HCT116 (cell line): ENCODE data around the gene CHST3. TPM values are rescaled to one million over a fixed set of nuclear protein-coding genes. Genes with fewer than 3 reads are reported as not detected.

Source experiments
- ATAC-seq: fragments of 200-7000 bp; cut with Tn5 transposase; 2 replicates; pipeline ENCODE4 v1.9.1; 2020; ENCODE audit warnings: mild to moderate bottlenecking, moderate library complexity
- BruUV-seq: library from RNA; stranded (reverse); fragments of 400-500 nt; replicated peaks from 2 replicates; lab custom pipeline; 2021; lab: Mats Ljungman, UMichigan
- CTCF ChIA-PET: fragments of 300-600 bp; sonication (Branson Sonifier 250); formaldehyde crosslinking; loops from one replicate; lab custom pipeline; 2021; ENCODE audit warnings: antibody characterized with exemption; lab: Charles Lee
- POLR2A ChIA-PET: fragments of 300-600, 350-600 bp; sonication (Branson Sonifier 250); formaldehyde crosslinking; loops from one replicate; lab custom pipeline; 2021; ENCODE audit warnings: antibody characterized with exemption; lab: Charles Lee
- RAD21 ChIA-PET, 2 experiments: fragments of 300-600 bp; sonication (Branson Sonifier 250); formaldehyde crosslinking; loops; one replicate each; lab custom pipeline; 2023; ENCODE audit warnings: low total read pairs in 2 of 2; ENCODE audit not compliant: uncharacterized antibody in 2 of 2, unreplicated experiment in 2 of 2, low non-redundant PET in 1 of 2; lab: Charles Lee
- DNase-seq: peaks from one replicate; pipeline ENCODE4 v3.0.0-alpha.2; 2010; ENCODE audit warnings: low read depth, low spot score
- H2AFZ ChIP-seq: fragments of 200-600 bp; shearing (Covaris generic), sonication (generic); 2 replicates; pipeline ENCODE4 v1.6.1; 2017; ENCODE audit warnings: low read depth, mixed run types, mixed read lengths, antibody characterized with exemption, low read length; ENCODE audit not compliant: poor library complexity, severe bottlenecking
- H3K27ac ChIP-seq: 2 replicates; pipeline ENCODE4 v1.5.1; 2012; ENCODE audit warnings: low read depth, low read length
- H3K27me3 ChIP-seq: fragments of 200-600 bp; sonication (generic); 2 replicates; pipeline ENCODE4 v1.6.1; 2016; ENCODE audit warnings: mixed run types, low read length, mixed read lengths; ENCODE audit not compliant: insufficient read depth
- H3K36me3 ChIP-seq, 2 experiments: fragments of 200-500 bp in 1 of 2; fragments of 200-600 bp in 1 of 2; sonication (Bioruptor generic) in 1 of 2; sonication (generic) in 1 of 2; 2 replicates each; pipeline versions ENCODE4 v1.5.1 to v1.6.1; 2014 to 2016; ENCODE audit warnings: low read length in 2 of 2, inconsistent platforms in 1 of 2, mixed read lengths in 1 of 2, mixed run types in 1 of 2; ENCODE audit not compliant: insufficient read depth in 2 of 2, control insufficient read depth in 1 of 2
- H3K4me1 ChIP-seq, 2 experiments: fragments of 200-600 bp in 1 of 2; sonication (generic) in 1 of 2; 2 replicates each; pipeline versions ENCODE4 v1.5.1 to v1.6.1; 2012 to 2017; ENCODE audit warnings: low read length in 2 of 2, inconsistent platforms in 1 of 2, mild to moderate bottlenecking in 1 of 2, mixed read lengths in 1 of 2, mixed run types in 1 of 2, moderate library complexity in 1 of 2; ENCODE audit not compliant: insufficient read depth in 2 of 2, control insufficient read depth in 1 of 2
- H3K4me2 ChIP-seq: fragments of 200-600 bp; sonication (generic); 2 replicates; pipeline ENCODE4 v1.6.1; 2017; ENCODE audit warnings: mixed run types, low read length, mixed read lengths
- H3K4me3 ChIP-seq, 2 experiments: fragments of 200-600 bp in 1 of 2; sonication (generic) in 1 of 2; replicated peaks in 1 of 2; 2 replicates each; pipeline ENCODE4 v1.5.1; 2011 to 2016; ENCODE audit warnings: low read length in 2 of 2, control low read depth in 1 of 2, low read depth in 1 of 2, mild to moderate bottlenecking in 1 of 2, mixed read lengths in 1 of 2, mixed run types in 1 of 2
- H3K79me2 ChIP-seq: fragments of 200-600 bp; sonication (generic); 2 replicates; pipeline ENCODE4 v1.6.1; 2017; ENCODE audit warnings: mild to moderate bottlenecking, mixed run types, low read length, moderate library complexity, mixed read lengths; ENCODE audit not compliant: insufficient read depth
- H3K9ac ChIP-seq: fragments of 200-600 bp; sonication (generic); 2 replicates; pipeline ENCODE4 v1.6.1; 2016; ENCODE audit warnings: low read length, mixed read lengths
- H3K9me2 ChIP-seq: fragments of 200-600 bp; sonication (generic), shearing (Covaris generic); 2 replicates; pipeline ENCODE4 v1.6.1; 2017; ENCODE audit warnings: mixed run types, mild to moderate bottlenecking, moderate library complexity; ENCODE audit not compliant: insufficient read depth
- H3K9me3 ChIP-seq, 2 experiments: fragments of 200-500 bp in 1 of 2; fragments of 200-600 bp in 1 of 2; sonication (Bioruptor generic) in 1 of 2; sonication (generic) in 1 of 2; 2 replicates each; pipeline ENCODE4 v1.6.1; 2014 to 2017; ENCODE audit warnings: low read length in 2 of 2, mixed read lengths in 2 of 2, inconsistent platforms in 1 of 2, low read depth in 1 of 2, mild to moderate bottlenecking in 1 of 2, mixed run types in 1 of 2, moderate library complexity in 1 of 2; ENCODE audit not compliant: control insufficient read depth in 1 of 2, insufficient read depth in 1 of 2
- H4K20me1 ChIP-seq: fragments of 200-600 bp; sonication (generic), shearing (Covaris generic); 2 replicates; pipeline ENCODE4 v1.6.1; 2017; ENCODE audit warnings: mixed run types, mild to moderate bottlenecking, moderate library complexity; ENCODE audit not compliant: insufficient read depth
- ATF3 ChIP-seq: IDR thresholded peaks from 2 replicates; pipeline ENCODE4 v1.6.1; 2012
- CBX3 ChIP-seq: IDR thresholded peaks from 2 replicates; pipeline ENCODE4 v1.6.1; 2012; ENCODE audit warnings: low read depth
- CTCF ChIP-seq, 3 experiments: fragments of 200-600 bp in 1 of 3; sonication (generic) in 1 of 3; IDR thresholded peaks in 2 of 3; conservative IDR thresholded peaks in 1 of 3; 2 replicates each; pipeline ENCODE4 v1.5.1; 2012 to 2017; ENCODE audit warnings: low read depth in 2 of 3, low read length in 2 of 3, antibody characterized with exemption in 1 of 3, borderline replicate concordance in 1 of 3, control low read depth in 1 of 3, mild to moderate bottlenecking in 1 of 3, mixed read lengths in 1 of 3, mixed run types in 1 of 3, moderate library complexity in 1 of 3; ENCODE audit not compliant: insufficient read depth in 1 of 3
- JUND ChIP-seq: IDR thresholded peaks from 2 replicates; pipeline ENCODE4 v1.6.1; 2012
- POLR2A ChIP-seq: IDR thresholded peaks from 2 replicates; pipeline ENCODE4 v1.7.0; 2011; ENCODE audit warnings: borderline replicate concordance; ENCODE audit not compliant: insufficient read depth, insufficient read length; ENCODE audit errors: extremely low read depth
- RAD21 ChIP-seq: IDR thresholded peaks from 2 replicates; pipeline ENCODE4 v1.6.1; 2012; ENCODE audit warnings: low read depth, mild to moderate bottlenecking
- ZFX ChIP-seq: fragments of 450-650 bp; IDR thresholded peaks from 2 replicates; pipeline ENCODE4 v1.6.1; 2017
- intact Hi-C: fragments of 100-400 bp; cut with micrococcal nuclease; formaldehyde crosslinking; loops from 2 replicates; pipeline ENCODE4 v1.10.0; 2022
- total RNA-seq: library from RNA; stranded (reverse); gene quantifications from one replicate; pipeline ENCODE4 v1.2.1, GENCODE V29; 2021; ENCODE audit not compliant: unreplicated experiment

Gene CHST3
- total RNA-seq, 1 experiment from 2014 or later: 10.6 TPM

- H3K4me2 ChIP-seq: no peak overlapping the region
- no peak for DNase-seq
- ATAC-seq: no peak
These were observed 11.4 kb upstream of the CHST3 start for GRCh38 chr10:71952745-71953144.

GRCh38 chr10:71957546-71958275 lies 6.5 kb upstream of the CHST3 start:
- POLR2A ChIA-PET: interaction anchor here (1.1 kb wide), 1 partner anchor 55 kb away, joined by 3 read pairs; no protein-coding TSS in a partner anchor
- Histone ChIP-seq H3K36me3 (no peaks in the 10 kb centered on the region), H3K9me2 (no peaks in the 10 kb centered on the region), H3K27me3 (no peaks in the 10 kb centered on the region), H2AFZ (no peak overlapping the region), H3K9me3 (peaks cover 0 to 9% of the 10 kb centered on the region in 2 experiments; a peak in 1 of 4 replicates), H3K4me1 (peaks cover 0 to 7% of the 10 kb centered on the region in 2 experiments; a peak in 2 of 4 replicates), H3K27ac (no peak overlapping the region), H3K79me2 (no peaks in the 10 kb centered on the region), H4K20me1 (no peaks in the 10 kb centered on the region), H3K9ac (no peak overlapping the region), H3K4me3 (no peak overlapping the region), H3K4me2 (no peak overlapping the region)
- intact Hi-C loops: no loop called here
- CTCF ChIA-PET: interaction anchor here (1.2 to 3.0 kb wide), 4 partner anchors 41 to 90 kb away, joined by 4 to 35 read pairs (median 10); no protein-coding TSS in a partner anchor
- RAD21 ChIA-PET: no interaction called here
- DNase-seq (no peak), ATAC-seq (no peak)
- BruUV-seq: no TSS peak
- TF ChIP-seq JUND: no peak
- TF ChIP-seq CTCF (IDR thresholded peaks at IDR 0.05 in 2 of 3, conservative IDR thresholded peaks at IDR 0.05 in 1 of 3; ENCODE audit: borderline replicate concordance in 1 of 3, insufficient read depth in 1 of 3, low read depth in 2 of 3, low read length in 2 of 3): peak in 1 of 3 experiments; percentile 27; a peak in 3 of 6 replicates
- TF ChIP-seq ATF3: no peak
- no peak for TF ChIP-seq POLR2A

More at GRCh38 chr10:71952745-71953144, 11.4 kb upstream of the CHST3 start:
- no peaks in the 10 kb centered on the region for H3K36me3 ChIP-seq
- H3K9me2 ChIP-seq: no peaks in the 10 kb centered on the region
- intact Hi-C loops: no loop called here
- H3K27ac ChIP-seq: no peak overlapping the region
- H4K20me1 ChIP-seq: no peaks in the 10 kb centered on the region
- H3K9me3 ChIP-seq: peaks cover 0 to 9% of the 10 kb centered on the region in 2 experiments; a peak in 1 of 4 replicates
- H3K79me2 ChIP-seq: no peaks in the 10 kb centered on the region
- H2AFZ ChIP-seq: no peak overlapping the region
- no peak for TF ChIP-seq CBX3
- TF ChIP-seq ZFX: no peak
- no peak for TF ChIP-seq RAD21
- BruUV-seq: no TSS peak
- CTCF ChIA-PET: no interaction called here
- H3K4me1 ChIP-seq: peaks cover 0 to 7% of the 10 kb centered on the region in 2 experiments; a peak in 2 of 4 replicates
- H3K4me3 ChIP-seq: no peak overlapping the region
- POLR2A ChIA-PET: no interaction called here
- RAD21 ChIA-PET: interaction anchor here in 1 of 2 experiments (0.5 kb wide), 1 partner anchor 1341 kb away, joined by 3 read pairs; no protein-coding TSS in a partner anchor
- no peaks in the 10 kb centered on the region for H3K27me3 ChIP-seq
- no peak overlapping the region for H3K9ac ChIP-seq
